ENCODE data around the gene USP34. TPM values are rescaled to one million over a fixed set of nuclear protein-coding genes. Genes with fewer than 3 reads are reported as not detected.

USP34 gene
- total RNA-seq, 1 experiment from 2014 or later: 91.4 TPM

GRCh38 chr2:61288070-61288841, 182.6 kb downstream of the USP34 start:
- in situ Hi-C loops (cut with HindIII; ENCODE audit: low pct_unique_long_range_greater_than_20kb, low sequenced_read_pairs) (no loop called here), intact Hi-C loops (cut with micrococcal nuclease; ENCODE audit: unreplicated experiment) (no loop called here)
- Histone ChIP-seq H3K27me3 (ENCODE audit: control insufficient read depth, insufficient read depth, low read length) (no peaks in the 10 kb centered on the region), H3K36me3 (ENCODE audit: control insufficient read depth, insufficient read depth, low read length) (peaks cover 11% of the 10 kb centered on the region; the same call in 1 of the 2 replicates), H3K27ac (ENCODE audit: low read length) (peak overlapping the region; percentile 45; the same call in 1 of the 2 replicates), H3K9me3 (ENCODE audit: control insufficient read depth, insufficient read depth, low read depth, low read length) (no peaks in the 10 kb centered on the region), H3K4me1 (ENCODE audit: control insufficient read depth, insufficient read depth, low read length) (no peaks in the 10 kb centered on the region; the same call in 1 of the 2 replicates), H3K4me3 (ENCODE audit: low read depth in 2 of 2, low read length in 2 of 2) (no peak overlapping the region)
- ChIA-PET POLR2A (no interaction called here), CTCF (no interaction called here)
- TF ChIP-seq SIN3A (IDR thresholded peaks at IDR 0.05; ENCODE audit: borderline replicate concordance, insufficient read depth, low read depth, low read length) (no peak), CTCF (IDR thresholded peaks at IDR 0.05) (no peak), REST (IDR thresholded peaks at IDR 0.05; ENCODE audit: insufficient read depth in 1 of 2, low read depth in 2 of 2, low read length in 1 of 2) (no peak), POLR2AphosphoS5 (IDR thresholded peaks at IDR 0.05; ENCODE audit: low read depth, low read length) (no peak), TCF7L2 (IDR thresholded peaks at IDR 0.05; ENCODE audit: low read depth, low read length) (no peak)
- BruUV-seq (replicated peaks): no TSS peak
- DNase-seq (ENCODE audit: low read depth, low spot score) (no peak), ATAC-seq (no peak)

GRCh38 chr2:61287254-61287653, 183.6 kb downstream of the USP34 start:
- Histone ChIP-seq H3K36me3 (ENCODE audit: control insufficient read depth, insufficient read depth, low read length) (peaks cover 12% of the 10 kb centered on the region; the same call in 1 of the 2 replicates), H3K27me3 (ENCODE audit: control insufficient read depth, insufficient read depth, low read length) (no peaks in the 10 kb centered on the region), H3K4me3 (ENCODE audit: low read depth in 2 of 2, low read length in 2 of 2) (no peak overlapping the region), H3K27ac (ENCODE audit: low read length) (no peak overlapping the region), H3K9me3 (ENCODE audit: control insufficient read depth, insufficient read depth, low read depth, low read length) (no peaks in the 10 kb centered on the region), H3K4me1 (ENCODE audit: control insufficient read depth, insufficient read depth, low read length) (peaks cover 2% of the 10 kb centered on the region; the same call in 1 of the 2 replicates)
- no TSS peak for BruUV-seq (replicated peaks)
- no peak for DNase-seq (ENCODE audit: low read depth, low spot score)
- in situ Hi-C loops (cut with HindIII; ENCODE audit: low pct_unique_long_range_greater_than_20kb, low sequenced_read_pairs) (no loop called here), intact Hi-C loops (cut with micrococcal nuclease; ENCODE audit: unreplicated experiment) (no loop called here)
- TF ChIP-seq REST (IDR thresholded peaks at IDR 0.05; ENCODE audit: insufficient read depth in 1 of 2, low read depth in 2 of 2, low read length in 1 of 2) (no peak), POLR2AphosphoS5 (IDR thresholded peaks at IDR 0.05; ENCODE audit: low read depth, low read length) (no peak), CTCF (IDR thresholded peaks at IDR 0.05) (no peak), TCF7L2 (IDR thresholded peaks at IDR 0.05; ENCODE audit: low read depth, low read length) (no peak), SIN3A (IDR thresholded peaks at IDR 0.05; ENCODE audit: borderline replicate concordance, insufficient read depth, low read depth, low read length) (no peak)
- POLR2A ChIA-PET: no interaction called here
- CTCF ChIA-PET: no interaction called here
- ATAC-seq: no peak
